LNCaP clone FGC (cell line): Measurements from ENCODE around the gene ACACA.

ENCODE experiments used
- DNase-seq: peaks from one replicate; pipeline ENCODE4 v3.0.0-alpha.2; 2011; ENCODE audit warnings: low read depth
- H3K4me3 ChIP-seq: 2 replicates; pipeline ENCODE4 v1.5.1; 2011; ENCODE audit warnings: mild to moderate bottlenecking, low read depth, low read length, control low read depth
- CTCF ChIP-seq: IDR thresholded peaks from 2 replicates; pipeline ENCODE4 v1.5.1; 2012; ENCODE audit warnings: mild to moderate bottlenecking; ENCODE audit not compliant: control insufficient read depth, insufficient read depth; ENCODE audit errors: extremely low read depth

The ACACA gene

GRCh38 chr17:37098910-37099664 is 307.5 kb downstream of the ACACA start:
- no peak overlapping the region for H3K4me3 ChIP-seq
- TF ChIP-seq CTCF: no peak
- no peak for DNase-seq

- H3K4me3 ChIP-seq: no peak overlapping the region
- DNase-seq: no peak
- no peak for TF ChIP-seq CTCF
These were observed 308.5 kb downstream of the ACACA start for GRCh38 chr17:37098152-37098551.

DNA sequence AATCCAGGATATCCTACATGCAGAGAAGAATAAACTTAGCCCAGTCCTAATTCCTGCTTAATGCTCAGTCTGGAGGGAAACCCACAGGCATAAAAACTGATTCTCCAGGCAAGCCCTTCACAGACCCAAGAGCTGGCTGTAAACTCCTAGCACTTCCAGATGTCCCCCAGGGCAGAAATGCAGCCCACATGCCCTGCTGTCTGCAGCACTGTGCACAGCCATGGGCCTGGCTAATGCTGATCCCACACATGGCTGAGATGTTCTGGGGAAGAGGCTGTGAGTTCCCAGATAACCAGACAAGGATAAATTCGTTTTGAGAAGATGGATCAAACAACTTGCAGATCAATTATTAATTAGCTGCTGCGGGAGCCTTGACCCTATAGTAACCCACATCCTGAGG is 309.5 kb downstream of the ACACA start:
- no peak overlapping the region for H3K4me3 ChIP-seq
- no peak for TF ChIP-seq CTCF
- DNase-seq: no peak

DNA sequence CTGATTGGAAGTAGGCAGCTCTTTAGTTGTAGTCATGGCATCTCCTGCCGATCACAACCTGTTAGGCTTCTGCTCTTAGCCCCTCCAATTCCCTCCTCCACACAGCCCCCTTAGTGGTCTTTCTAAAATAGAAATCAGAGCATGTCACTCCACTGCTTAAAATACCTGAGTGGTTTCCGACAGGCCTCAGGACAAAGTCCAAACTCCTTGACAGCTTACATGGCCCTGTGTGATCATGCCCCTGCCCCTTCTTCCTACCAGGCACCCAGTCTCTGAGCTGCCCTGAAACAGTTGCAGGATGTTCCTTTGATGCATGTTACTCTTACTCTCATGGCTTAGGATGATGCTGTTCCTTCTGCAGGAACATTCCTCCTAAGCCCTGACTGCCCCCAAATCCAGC is 310.6 kb downstream of the ACACA start:
- no peak overlapping the region for H3K4me3 ChIP-seq
- no peak for TF ChIP-seq CTCF
- DNase-seq: no peak

DNA sequence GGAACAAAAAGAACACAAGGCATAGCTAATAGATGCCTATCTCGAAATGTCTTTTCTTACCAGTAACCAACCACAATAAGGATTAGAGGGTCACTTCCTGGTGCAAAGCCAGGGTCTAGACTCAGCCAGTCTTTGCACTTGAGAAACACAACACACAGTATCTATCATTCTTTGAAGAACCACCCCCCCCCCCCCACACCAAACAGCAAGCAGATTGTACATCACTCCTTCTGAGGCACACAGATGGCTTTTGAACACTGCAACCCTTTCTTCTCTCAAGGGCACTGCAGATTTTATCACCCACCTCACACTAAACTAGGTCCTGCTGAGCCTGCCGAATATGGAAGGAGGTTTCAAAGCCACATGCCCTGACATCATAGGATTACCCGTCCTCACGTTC is 312.2 kb downstream of the ACACA start:
- no peak for TF ChIP-seq CTCF
- no peak for DNase-seq
- H3K4me3 ChIP-seq: no peak overlapping the region

GRCh38 chr17:37092701-37093100 is 313.9 kb downstream of the ACACA start:
- no peak overlapping the region for H3K4me3 ChIP-seq
- DNase-seq: no peak
- TF ChIP-seq CTCF: no peak

- no peak for TF ChIP-seq CTCF
- no peak for DNase-seq
- no peak overlapping the region for H3K4me3 ChIP-seq
These were observed 314.6 kb downstream of the ACACA start for GRCh38 chr17:37092071-37092470.
